DND-41 (cell line): ENCODE results near the gene SNAI3.

Experiments used
- ATAC-seq: fragments of 200-7000 bp; cut with Tn5 transposase; 3 replicates; pipeline ENCODE4 v1.9.1; 2021; ENCODE audit warnings: low read depth; ENCODE audit not compliant: insufficient read depth
- DNase-seq: peaks from one replicate; pipeline ENCODE4 v3.0.0-alpha.2; 2020
- H2AFZ ChIP-seq: 2 replicates; pipeline ENCODE4 v1.6.0; 2012; ENCODE audit warnings: low read depth, low read length
- H3K27ac ChIP-seq: 2 replicates; pipeline ENCODE4 v1.5.1; 2012; ENCODE audit warnings: low read length, inconsistent platforms
- H3K27me3 ChIP-seq: fragments of 200-600 bp; sonication (generic); 2 replicates; pipeline ENCODE4 v1.6.0; 2012; ENCODE audit warnings: low read length, mild to moderate bottlenecking, inconsistent platforms; ENCODE audit not compliant: insufficient read depth, poor library complexity
- H3K36me3 ChIP-seq: 2 replicates; pipeline ENCODE4 v1.5.1; 2012; ENCODE audit warnings: low read length, inconsistent platforms; ENCODE audit not compliant: insufficient read depth
- H3K4me1 ChIP-seq: 2 replicates; pipeline ENCODE4 v1.5.1; 2012; ENCODE audit warnings: mild to moderate bottlenecking, low read length; ENCODE audit not compliant: insufficient read depth
- H3K4me2 ChIP-seq: 2 replicates; pipeline ENCODE4 v1.6.0; 2012; ENCODE audit warnings: mild to moderate bottlenecking, moderate library complexity, low read length, inconsistent platforms; ENCODE audit not compliant: insufficient read depth
- H3K4me3 ChIP-seq, 2 experiments: fragments of 200-600 bp in 1 of 2; shearing (Covaris generic) in 1 of 2; 2 replicates each; pipeline ENCODE4 v1.5.1; 2012 to 2016; ENCODE audit warnings: inconsistent platforms in 2 of 2, low read length in 2 of 2, mild to moderate bottlenecking in 2 of 2, low read depth in 1 of 2, moderate library complexity in 1 of 2
- H3K79me2 ChIP-seq: 2 replicates; pipeline ENCODE4 v1.6.0; 2012; ENCODE audit warnings: low read length, inconsistent platforms; ENCODE audit not compliant: insufficient read depth
- H3K9ac ChIP-seq: 2 replicates; pipeline ENCODE4 v1.6.0; 2012; ENCODE audit warnings: low read depth, mild to moderate bottlenecking, inconsistent platforms, low read length, moderate library complexity
- H3K9me3 ChIP-seq: 2 replicates; pipeline ENCODE4 v1.5.1; 2012; ENCODE audit warnings: low read length, moderate library complexity, mild to moderate bottlenecking, inconsistent platforms; ENCODE audit not compliant: insufficient read depth, severe bottlenecking
- H4K20me1 ChIP-seq: 2 replicates; pipeline ENCODE4 v1.6.0; 2012; ENCODE audit warnings: low read length; ENCODE audit not compliant: insufficient read depth
- EZH2 ChIP-seq: IDR thresholded peaks from 3 replicates; pipeline ENCODE4 v1.6.1; 2012; ENCODE audit warnings: borderline replicate concordance, low read depth, mild to moderate bottlenecking, moderate library complexity, low read length, inconsistent platforms; ENCODE audit not compliant: severe bottlenecking
- TF ChIP-seq, protein P1 (sequence below): IDR thresholded peaks from 2 replicates; pipeline ENCODE4 v1.5.1; 2012; ENCODE audit warnings: borderline replicate concordance, low read length, moderate library complexity, mild to moderate bottlenecking; ENCODE audit not compliant: poor library complexity, severe bottlenecking; ENCODE audit errors: extremely low read depth

SNAI3 gene

DNA sequence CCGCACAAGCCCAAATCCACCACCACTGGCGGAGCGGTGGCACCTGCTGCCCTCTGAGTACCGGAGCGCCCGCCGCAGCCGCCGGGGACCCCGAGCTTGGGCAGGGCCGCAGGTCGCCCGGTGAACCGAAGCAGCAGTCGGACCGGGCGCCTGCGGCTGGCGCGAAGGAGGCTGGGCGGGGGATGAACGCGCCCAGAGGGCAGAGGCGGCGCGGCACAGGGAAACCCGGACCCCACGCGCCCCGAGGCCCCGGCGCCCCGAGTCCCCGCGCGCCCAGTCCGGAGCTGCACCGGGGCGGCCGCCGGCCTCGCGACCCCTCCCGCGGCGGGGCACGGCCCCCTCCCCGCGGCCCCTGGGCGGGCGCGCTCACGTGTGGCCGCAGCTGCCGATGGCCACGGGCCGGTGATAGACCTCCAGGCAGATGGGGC lies 19.5 kb upstream of the SNAI3 start:
- H3K4me3 ChIP-seq, result peak overlapping the region; percentile 99 to 100; a peak in 3 of 4 replicates
- ATAC-seq (no peak), DNase-seq (no peak)
- peaks cover 19% of the 10 kb centered on the region for H3K36me3 ChIP-seq
- H3K79me2 ChIP-seq, result peaks cover 88% of the 10 kb centered on the region
- peak overlapping the region; percentile 89 for H3K9ac ChIP-seq
- TF ChIP-seq, protein P1, sequence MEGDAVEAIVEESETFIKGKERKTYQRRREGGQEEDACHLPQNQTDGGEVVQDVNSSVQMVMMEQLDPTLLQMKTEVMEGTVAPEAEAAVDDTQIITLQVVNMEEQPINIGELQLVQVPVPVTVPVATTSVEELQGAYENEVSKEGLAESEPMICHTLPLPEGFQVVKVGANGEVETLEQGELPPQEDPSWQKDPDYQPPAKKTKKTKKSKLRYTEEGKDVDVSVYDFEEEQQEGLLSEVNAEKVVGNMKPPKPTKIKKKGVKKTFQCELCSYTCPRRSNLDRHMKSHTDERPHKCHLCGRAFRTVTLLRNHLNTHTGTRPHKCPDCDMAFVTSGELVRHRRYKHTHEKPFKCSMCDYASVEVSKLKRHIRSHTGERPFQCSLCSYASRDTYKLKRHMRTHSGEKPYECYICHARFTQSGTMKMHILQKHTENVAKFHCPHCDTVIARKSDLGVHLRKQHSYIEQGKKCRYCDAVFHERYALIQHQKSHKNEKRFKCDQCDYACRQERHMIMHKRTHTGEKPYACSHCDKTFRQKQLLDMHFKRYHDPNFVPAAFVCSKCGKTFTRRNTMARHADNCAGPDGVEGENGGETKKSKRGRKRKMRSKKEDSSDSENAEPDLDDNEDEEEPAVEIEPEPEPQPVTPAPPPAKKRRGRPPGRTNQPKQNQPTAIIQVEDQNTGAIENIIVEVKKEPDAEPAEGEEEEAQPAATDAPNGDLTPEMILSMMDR, result no peak
- no peak for TF ChIP-seq EZH2
- H3K4me1 ChIP-seq, result peaks cover 73% of the 10 kb centered on the region
- peak overlapping the region; percentile 65 for H3K27ac ChIP-seq
- no peaks in the 10 kb centered on the region for H3K9me3 ChIP-seq
- peaks cover 34% of the 10 kb centered on the region for H4K20me1 ChIP-seq
- H3K27me3 ChIP-seq, result no peaks in the 10 kb centered on the region
- peak overlapping the region; percentile 100 for H3K4me2 ChIP-seq
- H2AFZ ChIP-seq, result peak overlapping the region; percentile 98

DNA sequence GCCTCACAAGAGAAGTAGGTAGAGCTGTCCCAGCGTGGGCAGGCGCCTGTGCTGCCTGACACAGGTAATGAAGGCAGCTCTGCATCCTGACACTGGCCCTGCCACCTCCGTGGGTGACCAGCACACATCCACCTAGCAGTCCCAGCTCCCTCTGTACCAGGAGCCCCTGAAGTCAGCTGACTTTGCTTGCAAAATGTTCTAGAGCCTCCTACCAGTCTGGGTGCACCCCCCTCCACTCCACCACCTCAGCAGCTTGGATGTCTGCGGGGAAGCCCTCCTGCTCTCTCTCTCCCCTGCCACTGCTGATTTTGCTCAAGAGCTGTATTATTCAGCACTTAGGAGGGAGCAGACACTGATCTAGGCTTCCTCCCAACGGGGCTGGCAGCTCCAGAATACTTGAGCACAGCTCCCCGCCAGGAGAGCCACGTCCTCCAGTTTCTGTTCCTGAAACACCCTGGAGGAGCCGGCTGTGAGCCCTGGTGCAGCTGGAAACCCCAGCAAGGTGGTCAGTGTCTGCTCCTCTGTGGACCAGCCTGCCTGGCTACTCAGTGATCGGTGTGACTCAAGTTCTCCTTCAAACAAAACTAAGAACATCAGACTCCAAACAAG lies 18.9 kb upstream of the SNAI3 start:
- Histone ChIP-seq H3K4me1 (peaks cover 79% of the 10 kb centered on the region), H4K20me1 (peaks cover 34% of the 10 kb centered on the region), H3K27me3 (no peaks in the 10 kb centered on the region), H2AFZ (no peak overlapping the region), H3K4me3 (peak overlapping the region; percentile 94 to 100; a peak in 3 of 4 replicates), H3K4me2 (peak overlapping the region; percentile 100), H3K27ac (peak overlapping the region; percentile 57), H3K9ac (peak overlapping the region; percentile 89), H3K79me2 (peaks cover 94% of the 10 kb centered on the region), H3K9me3 (no peaks in the 10 kb centered on the region), H3K36me3 (peaks cover 23% of the 10 kb centered on the region)
- DNase-seq (no peak), ATAC-seq (no peak)
- peak; percentile 21 for TF ChIP-seq EZH2
- TF ChIP-seq, protein P1, result no peak

DNA sequence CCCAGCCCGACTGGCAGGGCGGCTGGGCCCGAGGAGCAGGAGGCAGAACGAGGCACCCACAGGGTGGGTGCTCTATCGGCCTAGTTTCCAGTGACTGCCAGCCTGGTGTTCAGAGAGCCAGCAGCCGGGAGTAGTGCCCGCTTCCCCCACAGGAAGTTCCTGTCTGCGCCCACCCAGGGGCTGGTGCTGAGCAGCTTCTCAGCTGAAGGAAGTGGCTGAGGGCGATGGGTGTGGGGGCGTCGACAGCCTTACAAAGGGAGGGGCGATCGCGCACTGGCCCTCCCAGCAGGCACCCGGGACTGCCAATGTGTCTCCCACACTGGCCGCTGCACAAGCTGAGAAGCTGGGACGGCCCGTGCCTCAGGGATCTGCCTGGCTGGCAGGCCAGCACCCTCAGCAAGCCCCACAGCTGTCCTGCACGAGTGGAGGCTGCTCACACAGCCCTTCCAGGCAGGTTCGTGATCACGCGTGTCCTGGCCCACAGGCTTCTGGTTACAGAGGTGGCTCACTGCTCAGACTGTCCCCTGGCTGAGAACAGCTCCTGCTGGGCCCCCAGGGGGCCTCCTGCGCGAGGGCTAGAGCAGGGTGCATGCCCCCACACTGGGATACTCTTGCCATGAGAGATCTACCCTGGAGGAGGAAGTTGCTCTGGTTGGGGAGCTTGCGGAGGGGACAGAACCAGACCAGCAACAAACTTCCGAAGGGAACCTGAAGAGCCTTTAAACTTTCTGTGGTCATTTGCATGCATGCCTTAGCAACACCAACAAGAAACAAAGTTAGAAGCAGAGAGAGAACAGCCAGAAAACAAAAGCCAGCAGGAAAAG lies 17.4 kb upstream of the SNAI3 start:
- Histone ChIP-seq H3K4me1 (peaks cover 80% of the 10 kb centered on the region), H3K79me2 (peaks cover 84% of the 10 kb centered on the region), H3K27ac (peak overlapping the region; percentile 98), H2AFZ (peak overlapping the region; percentile 63), H3K4me2 (peak overlapping the region; percentile 100), H3K9ac (peak overlapping the region; percentile 78), H3K36me3 (peaks cover 31% of the 10 kb centered on the region), H3K27me3 (no peaks in the 10 kb centered on the region), H3K4me3 (peak overlapping the region; percentile 21 to 58; a peak in 3 of 4 replicates), H4K20me1 (peaks cover 37% of the 10 kb centered on the region), H3K9me3 (no peaks in the 10 kb centered on the region)
- DNase-seq (peak; percentile 93), ATAC-seq (peak; percentile 79)
- TF ChIP-seq, protein P1, result no peak
- TF ChIP-seq EZH2, result no peak
